Measurements from ENCODE around the gene GRIK1.

Gene GRIK1

DNA sequence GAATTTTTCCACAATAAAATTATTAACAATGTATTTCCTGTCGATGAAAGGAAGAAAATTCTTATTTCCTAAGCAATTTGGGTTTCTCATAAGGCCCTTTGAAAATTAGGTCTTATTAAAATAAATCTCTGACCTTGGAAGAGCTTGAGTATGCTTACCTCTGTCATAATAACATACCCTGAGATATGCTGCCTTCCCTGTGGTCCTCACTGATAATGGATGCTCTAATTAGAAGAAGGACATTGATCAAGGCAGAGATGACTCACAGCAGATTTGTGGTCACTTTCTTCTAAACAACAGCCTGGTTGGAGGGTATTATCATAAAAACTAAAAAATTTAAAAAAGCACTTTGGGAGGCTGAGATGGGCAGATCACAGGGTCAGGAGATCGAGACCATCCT, 217.8 kb downstream of the GRIK1 start:
- POLR2A ChIA-PET: no interaction called here
- no peaks in the 10 kb centered on the region for H3K4me1 ChIP-seq (ENCODE audit: control insufficient read depth, insufficient read depth, low read length)
- CTCF ChIA-PET: interaction anchor here (0.6 kb wide), 1 partner anchor 279 kb away, joined by 3 read pairs; no protein-coding TSS in a partner anchor

GRCh38 chr21:29721221-29721620, 218.6 kb downstream of the GRIK1 start:
- POLR2A ChIA-PET: no interaction called here
- CTCF ChIA-PET: interaction anchor here (0.6 to 0.8 kb wide), 3 partner anchors 12 to 279 kb away, joined by 3 to 4 read pairs (median 3); no protein-coding TSS in a partner anchor
- TF ChIP-seq ZFP3 (tag by site-specific recombination; IDR thresholded peaks at IDR 0.05; ENCODE audit: low read depth) (no peak), REPIN1 (tag by site-specific recombination; IDR thresholded peaks at IDR 0.05; ENCODE audit: low read depth) (no peak), ZNF521 (tag by site-specific recombination; IDR thresholded peaks at IDR 0.05) (no peak), RBAK (tag by site-specific recombination; IDR thresholded peaks at IDR 0.05) (no peak)

More for the DNA sequence above, 217.8 kb downstream of the GRIK1 start:
- Histone ChIP-seq H3K9me3 (ENCODE audit: control insufficient read depth, insufficient read depth, low read depth, low read length) (no peaks in the 10 kb centered on the region), H3K36me3 (ENCODE audit: control insufficient read depth in 2 of 2, insufficient read depth in 1 of 2, low read length in 2 of 2) (no peaks in the 10 kb centered on the region), H3K4me3 (ENCODE audit: low read depth, low read length) (no peak overlapping the region), H3K27ac (ENCODE audit: extremely low read depth, low read depth, low read length) (no peak overlapping the region)
- no peak for TF ChIP-seq ZIC2 (tag by site-specific recombination; IDR thresholded peaks at IDR 0.05)
- TF ChIP-seq, protein P1, sequence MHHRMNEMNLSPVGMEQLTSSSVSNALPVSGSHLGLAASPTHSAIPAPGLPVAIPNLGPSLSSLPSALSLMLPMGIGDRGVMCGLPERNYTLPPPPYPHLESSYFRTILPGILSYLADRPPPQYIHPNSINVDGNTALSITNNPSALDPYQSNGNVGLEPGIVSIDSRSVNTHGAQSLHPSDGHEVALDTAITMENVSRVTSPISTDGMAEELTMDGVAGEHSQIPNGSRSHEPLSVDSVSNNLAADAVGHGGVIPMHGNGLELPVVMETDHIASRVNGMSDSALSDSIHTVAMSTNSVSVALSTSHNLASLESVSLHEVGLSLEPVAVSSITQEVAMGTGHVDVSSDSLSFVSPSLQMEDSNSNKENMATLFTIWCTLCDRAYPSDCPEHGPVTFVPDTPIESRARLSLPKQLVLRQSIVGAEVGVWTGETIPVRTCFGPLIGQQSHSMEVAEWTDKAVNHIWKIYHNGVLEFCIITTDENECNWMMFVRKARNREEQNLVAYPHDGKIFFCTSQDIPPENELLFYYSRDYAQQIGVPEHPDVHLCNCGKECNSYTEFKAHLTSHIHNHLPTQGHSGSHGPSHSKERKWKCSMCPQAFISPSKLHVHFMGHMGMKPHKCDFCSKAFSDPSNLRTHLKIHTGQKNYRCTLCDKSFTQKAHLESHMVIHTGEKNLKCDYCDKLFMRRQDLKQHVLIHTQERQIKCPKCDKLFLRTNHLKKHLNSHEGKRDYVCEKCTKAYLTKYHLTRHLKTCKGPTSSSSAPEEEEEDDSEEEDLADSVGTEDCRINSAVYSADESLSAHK (tag by site-specific recombination; IDR thresholded peaks at IDR 0.05): no peak
- TF ChIP-seq ZNF202 (tag by site-specific recombination; IDR thresholded peaks at IDR 0.05; ENCODE audit: borderline replicate concordance): no peak
- no peak for TF ChIP-seq ZNF776 (tag by site-specific recombination; IDR thresholded peaks at IDR 0.05; ENCODE audit: borderline replicate concordance)

GRCh38 chr21:29719521-29719920, 220.3 kb downstream of the GRIK1 start:
- Histone ChIP-seq H3K4me1 (ENCODE audit: control insufficient read depth, insufficient read depth, low read length) (no peaks in the 10 kb centered on the region), H3K4me3 (ENCODE audit: low read depth, low read length) (no peak overlapping the region), H3K9me3 (ENCODE audit: control insufficient read depth, insufficient read depth, low read depth, low read length) (no peaks in the 10 kb centered on the region), H3K36me3 (ENCODE audit: control insufficient read depth in 2 of 2, insufficient read depth in 1 of 2, low read length in 2 of 2) (no peaks in the 10 kb centered on the region), H3K27ac (ENCODE audit: extremely low read depth, low read depth, low read length) (no peak overlapping the region)
- TF ChIP-seq ZNF416 (tag by site-specific recombination; IDR thresholded peaks at IDR 0.05) (no peak), ZNF221 (tag by site-specific recombination; IDR thresholded peaks at IDR 0.05; ENCODE audit: borderline replicate concordance) (no peak), ZNF626 (tag by site-specific recombination; IDR thresholded peaks at IDR 0.05) (no peak), ZXDB (tag by site-specific recombination; IDR thresholded peaks at IDR 0.05) (no peak), ZNF24 (tag by site-specific recombination; IDR thresholded peaks at IDR 0.05) (no peak), TRIM28 (IDR thresholded peaks at IDR 0.05; ENCODE audit: borderline replicate concordance, low read length) (no peak), SCRT2 (tag by site-specific recombination; IDR thresholded peaks at IDR 0.05) (no peak), FEZF1 (tag by site-specific recombination; IDR thresholded peaks at IDR 0.05) (no peak)
- ChIA-PET CTCF (interaction anchor here (0.6 kb wide), 1 partner anchor 475 kb away, joined by 3 read pairs; no protein-coding TSS in a partner anchor), POLR2A (no interaction called here)

More at GRCh38 chr21:29721221-29721620, 218.6 kb downstream of the GRIK1 start:
- no peak overlapping the region for H3K4me3 ChIP-seq (ENCODE audit: low read depth, low read length)
- H3K27ac ChIP-seq (ENCODE audit: extremely low read depth, low read depth, low read length): no peak overlapping the region
- no peaks in the 10 kb centered on the region for H3K9me3 ChIP-seq (ENCODE audit: control insufficient read depth, insufficient read depth, low read depth, low read length)
- no peaks in the 10 kb centered on the region for H3K4me1 ChIP-seq (ENCODE audit: control insufficient read depth, insufficient read depth, low read length)
- no peaks in the 10 kb centered on the region for H3K36me3 ChIP-seq (ENCODE audit: control insufficient read depth in 2 of 2, insufficient read depth in 1 of 2, low read length in 2 of 2)

- CTCF ChIA-PET: interaction anchor here (0.6 kb wide), 1 partner anchor 184 kb away, joined by 3 read pairs; no protein-coding TSS in a partner anchor
- TF ChIP-seq ZNF610 (tag by site-specific recombination; IDR thresholded peaks at IDR 0.05; ENCODE audit: borderline replicate concordance): no peak
- TF ChIP-seq ZNF16 (tag by site-specific recombination; IDR thresholded peaks at IDR 0.05; ENCODE audit: low read depth): no peak
- no peak for TF ChIP-seq ZNF112 (tag by site-specific recombination; IDR thresholded peaks at IDR 0.05)
- TF ChIP-seq BCL11B (tag by site-specific recombination; IDR thresholded peaks at IDR 0.05; ENCODE audit: low read depth): no peak
- no peak for TF ChIP-seq ZSCAN23 (tag by site-specific recombination; IDR thresholded peaks at IDR 0.05)
- no peak for TF ChIP-seq ZNF280D (tag by site-specific recombination; IDR thresholded peaks at IDR 0.05)
- TF ChIP-seq ZNF596 (tag by site-specific recombination; IDR thresholded peaks at IDR 0.05): no peak
- no peak for TF ChIP-seq ZNF155 (tag by site-specific recombination; IDR thresholded peaks at IDR 0.05)
These were observed 221.5 kb downstream of the GRIK1 start for GRCh38 chr21:29718081-29718815.

More at GRCh38 chr21:29718081-29718815, 221.5 kb downstream of the GRIK1 start:
- POLR2A ChIA-PET: no interaction called here
- Histone ChIP-seq H3K27ac (ENCODE audit: extremely low read depth, low read depth, low read length) (no peak overlapping the region), H3K9me3 (ENCODE audit: control insufficient read depth, insufficient read depth, low read depth, low read length) (no peaks in the 10 kb centered on the region), H3K36me3 (ENCODE audit: control insufficient read depth in 2 of 2, insufficient read depth in 1 of 2, low read length in 2 of 2) (no peaks in the 10 kb centered on the region), H3K4me3 (ENCODE audit: low read depth, low read length) (no peak overlapping the region), H3K4me1 (ENCODE audit: control insufficient read depth, insufficient read depth, low read length) (no peaks in the 10 kb centered on the region)
